Activated naive CD4-positive, alpha-beta T cell treated with anti-CD3 and anti-CD28 coated beads, Interleukin-2, amount 10 ng/mL, durations not matched to agents 7 days and 5 days (primary cell): ENCODE data around the gene OSBPL1A.

Experiments
- CTCF ChIA-PET: fragments of 350-600 bp; sonication (Branson Sonifier 250); formaldehyde crosslinking; loops from one replicate; lab custom pipeline; 2021; ENCODE audit warnings: antibody characterized with exemption; lab: Charles Lee
- DNase-seq: peaks from one replicate; pipeline ENCODE4 v3.0.0-alpha.2; 2020
- H3K27ac Mint-ChIP-seq: one replicate; pipeline ENCODE4 v1.8.0; 2021; ENCODE audit warnings: mild to moderate bottlenecking, moderate library complexity, mixed read lengths
- H3K27me3 Mint-ChIP-seq: one replicate; pipeline ENCODE4 v1.8.0; 2021; ENCODE audit warnings: mild to moderate bottlenecking, mixed read lengths
- H3K36me3 Mint-ChIP-seq: one replicate; pipeline ENCODE4 v1.8.0; 2021; ENCODE audit warnings: mixed read lengths
- H3K4me1 Mint-ChIP-seq: one replicate; pipeline ENCODE4 v1.8.0; 2021; ENCODE audit warnings: mixed read lengths
- H3K4me3 Mint-ChIP-seq: one replicate; pipeline ENCODE4 v1.8.0; 2021; ENCODE audit warnings: mild to moderate bottlenecking, moderate library complexity, mixed read lengths
- H3K9me3 Mint-ChIP-seq: one replicate; pipeline ENCODE4 v1.8.0; 2021; ENCODE audit warnings: mixed read lengths

Gene OSBPL1A

DNA sequence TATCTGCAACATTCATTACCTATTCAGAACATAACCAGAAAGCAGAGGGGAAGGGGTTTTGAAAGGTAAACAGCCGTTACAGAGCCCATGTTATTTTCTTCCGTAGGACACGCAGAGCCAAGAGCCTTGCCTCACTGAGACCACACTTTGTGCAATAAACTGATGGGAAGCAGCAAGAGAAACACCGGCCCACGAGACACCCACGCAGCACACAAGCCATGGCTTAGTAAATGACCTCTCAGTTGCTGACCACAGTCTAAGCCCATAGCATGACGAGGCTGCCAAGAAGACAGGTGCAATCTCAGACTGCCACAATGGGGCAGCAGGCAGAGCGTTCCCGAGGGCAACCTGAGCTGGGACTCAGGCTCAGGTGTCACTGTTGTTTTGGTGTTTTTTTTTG is 199.2 kb downstream of the OSBPL1A start:
- CTCF ChIA-PET, result no interaction called here

DNA sequence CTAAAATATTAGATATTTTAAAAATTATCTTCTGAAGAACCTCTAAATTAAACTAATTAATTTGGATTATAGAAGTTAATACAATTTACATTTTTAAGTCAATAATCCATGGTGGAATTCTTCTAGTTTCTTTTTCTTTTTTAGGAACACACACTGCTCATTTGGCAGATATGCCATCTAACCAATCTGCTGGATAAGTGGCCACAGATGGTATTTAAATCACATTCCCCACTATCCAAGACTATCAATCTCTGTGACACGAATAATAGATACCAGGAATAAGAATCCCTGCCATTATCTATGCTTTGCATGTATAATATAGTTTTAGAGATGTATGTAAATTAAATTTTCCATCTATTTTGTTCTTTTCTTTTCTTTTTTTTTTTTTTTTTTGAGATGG is 200.2 kb downstream of the OSBPL1A start:
- Mint-ChIP-seq H3K4me1 (no peaks in the 10 kb centered on the region), H3K9me3 (no peaks in the 10 kb centered on the region), H3K27me3 (no peaks in the 10 kb centered on the region), H3K27ac (no peak overlapping the region), H3K36me3 (no peaks in the 10 kb centered on the region), H3K4me3 (no peak overlapping the region)
- no peak for DNase-seq
- CTCF ChIA-PET, result no interaction called here

More for the DNA sequence above, 199.2 kb downstream of the OSBPL1A start:
- Mint-ChIP-seq H3K27ac (no peak overlapping the region), H3K27me3 (no peaks in the 10 kb centered on the region), H3K36me3 (no peaks in the 10 kb centered on the region), H3K4me3 (no peak overlapping the region), H3K9me3 (no peaks in the 10 kb centered on the region), H3K4me1 (no peaks in the 10 kb centered on the region)
- DNase-seq, result no peak

DNA sequence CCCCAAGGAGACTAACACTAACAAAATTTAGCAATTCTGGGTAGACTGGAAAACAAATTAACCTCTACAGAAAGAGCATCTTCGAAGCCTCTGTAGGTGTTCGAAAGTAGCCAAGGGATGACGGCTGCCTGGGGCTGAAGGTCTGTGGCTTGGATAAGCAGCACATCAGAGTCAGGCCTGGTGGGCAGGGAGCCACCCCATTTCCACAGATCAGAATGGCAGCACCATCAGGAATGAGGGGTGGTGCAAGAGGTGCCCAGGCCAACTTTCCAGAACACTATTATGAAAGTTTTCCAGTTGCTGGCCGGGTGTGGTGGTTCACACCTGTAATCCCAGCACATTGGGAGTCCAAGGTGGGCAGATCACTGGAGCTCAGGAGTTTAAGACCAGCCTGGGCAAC is 200.9 kb downstream of the OSBPL1A start:
- no peaks in the 10 kb centered on the region for H3K36me3 Mint-ChIP-seq
- no peaks in the 10 kb centered on the region for H3K9me3 Mint-ChIP-seq
- no peak for DNase-seq
- H3K4me1 Mint-ChIP-seq, result no peaks in the 10 kb centered on the region
- CTCF ChIA-PET, result no interaction called here
- H3K27ac Mint-ChIP-seq, result no peak overlapping the region
- peaks cover 3% of the 10 kb centered on the region for H3K27me3 Mint-ChIP-seq
- H3K4me3 Mint-ChIP-seq, result no peak overlapping the region

DNA sequence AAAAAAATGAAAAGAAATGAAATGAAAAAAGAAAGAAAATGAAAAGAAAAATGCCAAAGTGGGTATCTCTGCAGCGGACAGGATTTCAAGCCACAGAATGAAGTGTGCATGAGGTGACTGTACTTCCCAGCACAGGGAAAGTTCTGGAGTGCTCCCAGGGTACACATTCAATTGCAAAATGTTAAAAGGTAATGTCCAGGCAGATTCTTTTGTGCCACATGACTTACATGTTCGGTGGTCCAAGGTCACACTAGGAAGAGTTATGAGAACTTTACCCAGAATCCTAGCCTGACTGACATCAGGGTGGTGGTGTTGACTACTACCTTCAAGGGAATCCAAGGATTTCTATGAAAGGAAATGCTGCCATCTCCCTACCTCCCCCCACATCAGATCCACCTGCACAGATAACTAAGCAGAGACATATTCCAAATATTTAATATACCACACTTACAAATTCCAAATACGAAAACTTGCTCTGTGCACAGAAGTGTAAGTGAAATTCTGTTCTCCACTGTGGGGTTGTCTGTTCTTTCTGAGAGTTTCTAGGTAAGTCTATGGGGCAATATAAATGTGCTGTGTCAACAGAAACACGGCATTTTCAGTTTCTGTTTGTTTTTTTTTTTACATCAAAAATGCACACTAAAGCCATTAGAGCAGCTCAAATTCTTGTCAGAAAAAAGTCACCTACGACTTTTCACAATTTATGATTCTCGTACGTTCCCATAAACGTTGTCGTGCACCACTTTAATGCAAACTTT is 202.1 kb downstream of the OSBPL1A start:
- Mint-ChIP-seq H3K27ac (no peak overlapping the region), H3K36me3 (no peaks in the 10 kb centered on the region)
- no peak for DNase-seq

DNA sequence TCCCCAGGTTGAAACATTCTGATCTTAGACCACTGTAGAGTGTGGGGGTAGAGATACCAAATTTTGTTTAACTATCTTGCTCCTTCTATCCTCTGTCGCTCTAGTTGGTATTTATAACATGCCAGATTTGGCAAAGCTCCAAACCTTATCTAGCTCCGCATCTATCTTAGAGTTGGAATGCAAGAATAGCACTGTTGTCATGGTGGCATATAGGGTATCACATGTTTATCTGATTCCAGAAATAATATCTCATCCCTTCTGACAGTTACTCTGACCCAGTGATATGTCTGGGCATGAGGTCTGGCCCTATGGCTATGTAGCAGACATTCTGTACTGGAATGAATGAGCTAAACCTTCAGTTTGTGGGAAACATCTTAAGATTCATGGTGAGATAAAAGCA is 207.0 kb downstream of the OSBPL1A start:
- CTCF ChIA-PET, result interaction anchor here (1.5 to 2.1 kb wide), 2 partner anchors 12 to 14 kb away, joined by 5 read pairs; no protein-coding TSS in a partner anchor
- H3K4me1 Mint-ChIP-seq, result no peaks in the 10 kb centered on the region
- H3K27ac Mint-ChIP-seq, result no peak overlapping the region
- H3K27me3 Mint-ChIP-seq, result peaks cover 7% of the 10 kb centered on the region
- H3K9me3 Mint-ChIP-seq, result no peaks in the 10 kb centered on the region
- no peak overlapping the region for H3K4me3 Mint-ChIP-seq
- H3K36me3 Mint-ChIP-seq, result no peaks in the 10 kb centered on the region
- no peak for DNase-seq

More for the DNA sequence above, 202.1 kb downstream of the OSBPL1A start:
- Mint-ChIP-seq H3K27me3 (peaks cover 3% of the 10 kb centered on the region), H3K4me3 (no peak overlapping the region), H3K9me3 (no peaks in the 10 kb centered on the region), H3K4me1 (no peaks in the 10 kb centered on the region)
- CTCF ChIA-PET, result no interaction called here

DNA sequence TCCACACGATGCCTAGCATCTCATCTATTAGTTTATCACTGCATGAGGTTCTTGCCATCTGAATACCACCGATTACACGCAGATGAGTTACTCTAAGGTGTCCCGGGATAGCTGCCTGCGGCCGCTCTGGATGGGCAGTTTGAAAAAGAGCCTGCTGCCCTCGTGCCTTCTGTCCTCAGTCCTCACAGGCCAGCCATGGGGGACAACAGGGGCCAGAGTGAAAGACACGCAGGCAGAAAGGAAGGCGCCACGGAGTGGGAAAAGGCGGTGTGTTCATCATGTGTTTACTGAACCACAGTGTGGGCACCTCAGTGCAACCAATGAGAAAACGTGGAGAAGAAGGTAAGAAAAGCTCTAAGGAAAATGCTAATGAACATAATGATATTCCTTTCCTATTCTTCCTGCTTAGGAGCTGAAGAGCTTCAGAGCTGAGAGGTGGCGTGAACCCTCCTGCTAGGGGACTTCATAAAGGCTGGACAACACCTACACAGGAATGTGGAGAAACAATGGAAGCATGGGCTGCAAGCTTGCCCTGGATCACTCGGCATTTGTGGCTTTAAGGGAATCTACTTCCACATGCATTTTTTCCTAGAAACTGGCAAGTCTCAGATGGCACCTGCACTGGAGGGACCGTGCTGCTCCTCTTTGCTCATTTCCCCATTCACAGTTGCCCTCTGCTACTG is 207.8 kb downstream of the OSBPL1A start:
- peaks cover 7% of the 10 kb centered on the region for H3K27me3 Mint-ChIP-seq
- no peaks in the 10 kb centered on the region for H3K4me1 Mint-ChIP-seq
- H3K36me3 Mint-ChIP-seq, result no peaks in the 10 kb centered on the region
- H3K27ac Mint-ChIP-seq, result no peak overlapping the region
- CTCF ChIA-PET, result interaction anchor here (1.2 to 1.5 kb wide), 2 partner anchors 12 to 13 kb away, joined by 5 to 6 read pairs; no protein-coding TSS in a partner anchor
- no peak overlapping the region for H3K4me3 Mint-ChIP-seq
- H3K9me3 Mint-ChIP-seq, result no peaks in the 10 kb centered on the region
- DNase-seq, result no peak

DNA sequence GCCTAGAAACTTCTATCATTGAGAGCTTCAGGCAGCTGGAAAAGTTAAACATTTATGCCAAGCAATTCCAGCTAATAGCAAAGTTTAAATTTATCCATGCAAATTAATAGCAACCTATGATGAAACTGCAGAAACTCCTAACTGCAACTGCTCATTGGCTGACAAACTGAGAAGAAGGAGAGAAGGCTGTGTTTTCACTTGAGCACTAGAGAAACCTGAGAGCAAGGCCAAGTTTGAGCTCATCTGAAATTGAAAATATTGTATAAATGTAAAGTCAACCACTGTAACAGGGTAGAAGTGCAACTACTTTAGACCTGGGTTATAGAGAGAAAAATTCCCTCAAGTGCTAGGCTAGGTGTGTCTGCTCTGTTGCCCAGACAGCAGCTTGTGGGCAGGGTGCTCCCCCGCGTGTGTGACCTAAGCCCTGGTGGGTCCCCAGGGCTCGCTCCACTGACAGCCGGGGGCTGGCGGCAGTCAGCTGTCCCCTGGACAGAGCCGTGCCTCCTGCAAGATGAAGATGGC is 208.6 kb downstream of the OSBPL1A start:
- H3K9me3 Mint-ChIP-seq, result no peaks in the 10 kb centered on the region
- no peaks in the 10 kb centered on the region for H3K36me3 Mint-ChIP-seq
- H3K27ac Mint-ChIP-seq, result no peak overlapping the region
- CTCF ChIA-PET, result interaction anchor here (1.2 kb wide), 1 partner anchor 12 kb away, joined by 6 read pairs; no protein-coding TSS in a partner anchor
- no peak for DNase-seq
- H3K27me3 Mint-ChIP-seq, result peaks cover 7% of the 10 kb centered on the region
- no peak overlapping the region for H3K4me3 Mint-ChIP-seq
- no peaks in the 10 kb centered on the region for H3K4me1 Mint-ChIP-seq

DNA sequence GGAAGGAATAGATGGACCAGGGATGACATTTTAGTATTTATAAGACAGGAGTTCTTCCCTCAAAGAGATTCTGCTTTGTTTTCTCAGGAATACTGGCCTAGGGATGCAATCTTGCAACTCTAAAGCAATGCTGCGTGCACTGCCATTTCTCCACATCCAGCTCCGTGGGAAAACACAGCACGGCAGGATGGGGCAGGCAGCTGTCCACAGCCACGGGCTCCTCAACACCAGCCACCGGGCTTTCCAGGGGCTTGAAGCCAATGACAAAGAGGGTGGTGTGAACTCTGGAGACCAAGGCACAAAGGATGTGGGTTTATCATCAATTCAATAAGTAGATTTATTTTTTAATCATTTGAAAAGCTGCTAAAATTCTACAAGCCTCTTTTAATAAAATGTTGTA is 209.5 kb downstream of the OSBPL1A start:
- Mint-ChIP-seq H3K27me3 (peaks cover 7% of the 10 kb centered on the region), H3K4me3 (no peak overlapping the region), H3K4me1 (no peaks in the 10 kb centered on the region), H3K36me3 (no peaks in the 10 kb centered on the region), H3K9me3 (no peaks in the 10 kb centered on the region), H3K27ac (no peak overlapping the region)
- CTCF ChIA-PET, result interaction anchor here (0.9 to 1.5 kb wide), 2 partner anchors 9 to 12 kb away, joined by 4 read pairs; no protein-coding TSS in a partner anchor
- no peak for DNase-seq

DNA sequence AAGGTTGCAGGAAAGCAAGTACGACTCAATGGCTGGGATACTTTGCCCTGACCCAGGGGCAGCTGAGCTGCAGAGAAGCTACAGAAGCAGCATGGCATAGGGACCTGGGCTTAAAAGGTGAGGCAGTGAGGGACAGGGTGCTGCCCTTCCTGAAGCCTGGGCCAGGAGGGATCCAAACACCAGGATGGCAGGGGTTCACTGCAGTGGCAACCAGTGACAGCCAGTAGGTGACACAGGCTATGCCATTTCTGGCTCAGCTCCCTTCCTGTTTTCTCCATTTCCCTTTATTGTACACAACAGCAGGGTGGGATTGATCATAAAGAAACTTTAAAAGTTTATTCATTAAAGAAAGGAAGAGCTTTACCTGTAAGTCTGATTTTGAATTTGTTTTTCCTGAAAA is 209.9 kb downstream of the OSBPL1A start:
- Mint-ChIP-seq H3K27ac (no peak overlapping the region), H3K9me3 (no peaks in the 10 kb centered on the region), H3K27me3 (peaks cover 7% of the 10 kb centered on the region), H3K4me3 (no peak overlapping the region), H3K36me3 (no peaks in the 10 kb centered on the region), H3K4me1 (no peaks in the 10 kb centered on the region)
- DNase-seq, result no peak
- CTCF ChIA-PET, result interaction anchor here (0.9 to 1.5 kb wide), 2 partner anchors 9 to 11 kb away, joined by 4 read pairs; no protein-coding TSS in a partner anchor

DNA sequence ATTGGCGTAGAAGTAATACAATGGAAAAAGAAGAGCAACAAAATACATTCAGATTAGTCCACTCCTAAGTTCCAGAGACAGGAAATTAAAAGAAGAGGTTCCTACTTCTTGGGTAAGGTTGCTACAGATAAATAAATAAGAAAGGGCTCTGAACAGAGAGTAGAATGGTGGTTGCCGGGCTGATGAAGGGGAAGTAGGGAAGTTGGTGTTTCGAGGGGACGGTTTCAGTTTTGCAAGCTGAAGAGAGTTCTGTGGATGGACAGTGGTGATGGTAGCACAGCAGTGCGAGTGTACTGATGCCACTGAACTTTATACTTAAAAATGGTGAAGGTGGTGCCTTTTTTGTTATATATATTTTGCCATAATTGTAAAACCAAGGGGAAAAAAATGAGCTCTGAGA is 210.6 kb downstream of the OSBPL1A start:
- Mint-ChIP-seq H3K9me3 (no peaks in the 10 kb centered on the region), H3K36me3 (no peaks in the 10 kb centered on the region), H3K27me3 (peaks cover 6% of the 10 kb centered on the region), H3K4me3 (no peak overlapping the region), H3K27ac (no peak overlapping the region), H3K4me1 (no peaks in the 10 kb centered on the region)
- no peak for DNase-seq
- CTCF ChIA-PET, result interaction anchor here (1.5 kb wide), 1 partner anchor 10 kb away, joined by 4 read pairs; no protein-coding TSS in a partner anchor

DNA sequence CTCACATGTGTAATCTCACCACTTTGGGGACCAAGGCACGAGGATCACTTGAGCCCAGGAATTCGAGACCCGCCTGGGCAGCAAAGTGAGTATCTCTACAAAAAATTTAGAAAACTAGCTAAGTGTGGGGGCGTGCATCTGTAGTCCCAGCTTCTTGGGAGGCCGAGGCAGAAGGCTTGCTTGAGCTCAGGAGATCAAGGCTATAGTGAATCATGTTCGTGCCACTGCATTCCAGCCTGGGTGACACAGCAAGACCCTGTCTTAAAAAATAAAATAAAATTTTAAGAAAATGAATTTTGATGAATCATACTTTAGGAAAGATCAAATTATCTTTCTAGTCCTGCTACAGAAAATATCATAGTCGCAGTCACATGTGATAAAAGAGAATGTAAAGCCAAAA is 211.8 kb downstream of the OSBPL1A start:
- H3K36me3 Mint-ChIP-seq, result no peaks in the 10 kb centered on the region
- H3K27ac Mint-ChIP-seq, result no peak overlapping the region
- no peak overlapping the region for H3K4me3 Mint-ChIP-seq
- peaks cover 4% of the 10 kb centered on the region for H3K27me3 Mint-ChIP-seq
- no peak for DNase-seq
- no peaks in the 10 kb centered on the region for H3K9me3 Mint-ChIP-seq
- CTCF ChIA-PET, result no interaction called here
- H3K4me1 Mint-ChIP-seq, result no peaks in the 10 kb centered on the region

DNA sequence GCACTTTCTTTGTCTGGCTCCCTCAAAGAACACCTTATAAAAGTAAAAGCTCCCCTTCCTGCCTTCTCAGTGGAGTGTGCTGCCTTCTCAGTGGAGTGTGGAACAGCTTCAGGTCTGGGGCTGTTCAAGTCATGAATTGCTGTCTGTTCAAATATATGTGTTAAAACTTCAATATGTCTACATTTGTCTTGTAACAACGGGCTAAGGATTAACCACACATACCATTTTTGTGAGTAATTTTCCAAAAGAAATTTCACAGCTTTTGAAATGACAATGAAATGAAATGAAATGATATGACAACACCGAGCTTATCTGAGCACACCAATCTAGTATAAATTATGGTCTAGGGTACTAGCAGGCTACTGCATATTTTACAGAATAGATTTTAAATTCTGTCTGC is 215.8 kb downstream of the OSBPL1A start:
- Mint-ChIP-seq H3K4me1 (no peaks in the 10 kb centered on the region), H3K27me3 (peaks cover 3% of the 10 kb centered on the region), H3K36me3 (no peaks in the 10 kb centered on the region), H3K27ac (no peak overlapping the region), H3K9me3 (no peaks in the 10 kb centered on the region), H3K4me3 (no peak overlapping the region)
- CTCF ChIA-PET, result no interaction called here
- no peak for DNase-seq

DNA sequence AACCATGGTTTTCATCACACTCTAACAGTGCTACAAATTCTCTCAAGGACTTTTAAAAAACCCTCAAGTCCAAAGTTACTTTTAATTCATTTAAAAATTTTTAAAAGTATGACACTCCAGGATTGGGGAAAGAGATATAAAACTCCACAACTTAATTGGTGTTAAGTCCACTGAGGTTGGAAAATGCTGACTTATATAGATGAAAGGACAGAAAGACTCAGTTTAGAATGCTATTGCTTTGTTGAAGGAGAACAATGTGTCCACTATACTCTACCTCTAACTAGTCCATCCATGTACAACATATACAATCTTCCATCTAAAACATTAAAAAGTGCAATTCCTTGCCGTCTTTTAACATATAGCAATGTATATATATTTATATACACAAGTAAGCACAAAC is 217.6 kb downstream of the OSBPL1A start:
- no peaks in the 10 kb centered on the region for H3K4me1 Mint-ChIP-seq
- H3K27me3 Mint-ChIP-seq, result peaks cover 7% of the 10 kb centered on the region
- H3K36me3 Mint-ChIP-seq, result no peaks in the 10 kb centered on the region
- CTCF ChIA-PET, result no interaction called here
- no peak overlapping the region for H3K27ac Mint-ChIP-seq
- H3K9me3 Mint-ChIP-seq, result no peaks in the 10 kb centered on the region
- DNase-seq, result no peak
- no peak overlapping the region for H3K4me3 Mint-ChIP-seq

DNA sequence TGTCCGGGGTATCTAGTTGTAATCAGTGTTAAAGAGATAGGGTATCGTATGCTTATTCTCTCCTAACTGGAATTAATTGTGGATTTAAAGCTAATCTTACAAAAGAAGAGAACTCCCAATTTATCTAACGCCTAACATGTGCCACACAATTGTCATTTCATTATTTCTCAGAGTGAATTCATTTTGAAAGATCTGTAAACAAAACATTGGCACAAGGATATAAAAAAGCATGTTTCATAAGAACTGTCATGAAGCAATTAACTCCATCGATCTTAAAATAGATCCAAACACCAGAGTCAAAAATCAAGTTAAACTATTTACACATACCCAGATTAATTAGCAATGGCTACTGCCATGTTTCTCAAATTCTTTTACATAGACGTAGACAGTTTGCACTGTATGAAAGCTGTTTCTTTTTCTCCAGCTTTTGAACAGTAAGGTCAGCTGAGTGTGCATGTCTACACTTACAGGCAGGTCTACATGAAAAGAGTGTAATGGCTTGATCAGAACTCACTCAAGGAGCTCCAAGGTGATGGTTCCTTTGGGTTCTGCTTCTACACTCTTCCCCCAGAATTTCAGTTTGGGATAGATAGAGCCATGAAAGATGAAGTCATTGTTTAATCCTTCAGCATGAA is 220.0 kb downstream of the OSBPL1A start:
- CTCF ChIA-PET, result interaction anchor here (1.1 to 2.8 kb wide), 10 partner anchors 12 to 311 kb away, joined by 3 to 15 read pairs (median 4); no protein-coding TSS in a partner anchor
- Mint-ChIP-seq H3K4me1 (no peaks in the 10 kb centered on the region), H3K36me3 (no peaks in the 10 kb centered on the region), H3K9me3 (no peaks in the 10 kb centered on the region), H3K27me3 (peaks cover 7% of the 10 kb centered on the region), H3K4me3 (no peak overlapping the region), H3K27ac (no peak overlapping the region)
- no peak for DNase-seq
